ENCODE data around the gene PTH1R. TPM values are rescaled to one million over a fixed set of nuclear protein-coding genes. Genes with fewer than 3 reads are reported as not detected.

Gene PTH1R
- total RNA-seq, 2 donors from 2014 or later: 5.6 to 8.9 TPM

DNA sequence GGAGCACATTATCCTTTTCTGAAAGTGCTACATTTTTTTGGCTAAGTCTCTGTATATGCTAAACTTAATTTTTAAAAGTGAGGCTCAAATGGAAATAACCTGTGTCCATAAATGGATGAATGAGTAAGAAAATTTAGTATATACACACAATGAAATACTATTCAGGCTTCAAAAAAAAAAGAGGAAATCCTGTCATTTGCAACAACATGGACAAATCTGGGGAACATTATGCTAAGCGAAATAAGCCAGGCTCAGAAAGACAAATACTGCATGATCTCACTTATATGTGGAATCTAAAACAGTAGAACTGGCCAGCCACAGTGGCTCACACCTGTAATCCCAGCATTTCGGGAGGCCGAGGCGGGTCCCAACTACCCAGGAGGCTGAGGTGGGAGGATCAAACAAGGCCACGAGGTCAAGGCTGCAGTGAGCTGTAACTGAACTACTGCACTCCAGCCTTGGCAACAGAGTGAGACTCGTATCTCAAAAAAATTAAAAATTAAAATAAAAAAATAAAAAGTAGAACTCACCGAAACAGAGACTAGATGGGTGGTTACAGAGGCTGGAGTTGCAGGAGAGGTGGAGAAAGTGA lies 73.2 kb downstream of the PTH1R start:
- TF ChIP-seq, protein P1, sequence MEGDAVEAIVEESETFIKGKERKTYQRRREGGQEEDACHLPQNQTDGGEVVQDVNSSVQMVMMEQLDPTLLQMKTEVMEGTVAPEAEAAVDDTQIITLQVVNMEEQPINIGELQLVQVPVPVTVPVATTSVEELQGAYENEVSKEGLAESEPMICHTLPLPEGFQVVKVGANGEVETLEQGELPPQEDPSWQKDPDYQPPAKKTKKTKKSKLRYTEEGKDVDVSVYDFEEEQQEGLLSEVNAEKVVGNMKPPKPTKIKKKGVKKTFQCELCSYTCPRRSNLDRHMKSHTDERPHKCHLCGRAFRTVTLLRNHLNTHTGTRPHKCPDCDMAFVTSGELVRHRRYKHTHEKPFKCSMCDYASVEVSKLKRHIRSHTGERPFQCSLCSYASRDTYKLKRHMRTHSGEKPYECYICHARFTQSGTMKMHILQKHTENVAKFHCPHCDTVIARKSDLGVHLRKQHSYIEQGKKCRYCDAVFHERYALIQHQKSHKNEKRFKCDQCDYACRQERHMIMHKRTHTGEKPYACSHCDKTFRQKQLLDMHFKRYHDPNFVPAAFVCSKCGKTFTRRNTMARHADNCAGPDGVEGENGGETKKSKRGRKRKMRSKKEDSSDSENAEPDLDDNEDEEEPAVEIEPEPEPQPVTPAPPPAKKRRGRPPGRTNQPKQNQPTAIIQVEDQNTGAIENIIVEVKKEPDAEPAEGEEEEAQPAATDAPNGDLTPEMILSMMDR (IDR thresholded peaks at IDR 0.05): no peak
- Histone ChIP-seq H3K9me3 (no peaks in the 10 kb centered on the region), H3K4me3 (no peak overlapping the region), H3K4me1 (ENCODE audit: control insufficient read depth in 1 of 2, low read depth in 2 of 2) (peaks cover 50 to 76% of the 10 kb centered on the region in 2 donors), H3K27ac (no peak overlapping the region), H3K36me3 (no peaks in the 10 kb centered on the region), H3K27me3 (replicated peaks; ENCODE audit: insufficient read depth) (no peaks in the 10 kb centered on the region)
- DNase-seq (ENCODE audit: low spot score) (no peak), ATAC-seq (ENCODE audit: insufficient number of reproducible peaks, low FRiP score, low read depth) (no peak)

DNA sequence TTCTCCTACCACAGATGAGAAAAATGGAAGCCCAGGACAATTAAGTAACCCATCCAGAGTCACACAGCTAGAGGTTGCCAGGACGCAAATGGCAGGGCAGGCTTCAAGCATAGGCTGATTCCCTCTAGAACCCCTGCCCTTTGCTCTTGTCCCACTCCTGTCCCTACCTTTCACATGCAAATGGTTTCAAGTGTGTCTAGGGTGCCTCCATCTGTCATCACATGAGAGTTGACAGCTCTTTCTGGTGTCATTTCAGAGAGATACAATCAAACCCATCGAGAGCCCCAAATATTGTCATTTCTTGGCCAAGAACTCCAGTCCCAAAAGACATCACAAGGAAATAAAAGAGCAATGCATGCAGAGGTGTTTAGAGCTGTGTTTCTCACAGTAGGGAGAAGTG lies 75.3 kb downstream of the PTH1R start:
- H3K4me3 ChIP-seq: no peak overlapping the region
- no peak for ATAC-seq (ENCODE audit: insufficient number of reproducible peaks, low FRiP score, low read depth)
- H3K36me3 ChIP-seq: no peaks in the 10 kb centered on the region
- no peaks in the 10 kb centered on the region for H3K9me3 ChIP-seq
- TF ChIP-seq, protein P1 (IDR thresholded peaks at IDR 0.05): no peak
- DNase-seq (ENCODE audit: low spot score): no peak
- peaks cover 34 to 74% of the 10 kb centered on the region in 2 donors for H3K4me1 ChIP-seq (ENCODE audit: control insufficient read depth in 1 of 2, low read depth in 2 of 2)
- no peaks in the 10 kb centered on the region for H3K27me3 ChIP-seq (replicated peaks; ENCODE audit: insufficient read depth)
- no peak overlapping the region for H3K27ac ChIP-seq

Other genes with a start within 250 kb of the PTH1R start
- 10 to 100 TPM; 25.2 to 41.7 TPM for gene ALS2CL, start 184.0 kb upstream of the PTH1R start, total RNA-seq
- not detected for gene TMIE, start 176.3 kb upstream of the PTH1R start, total RNA-seq
- under 1 TPM; 0.28 to 0.54 TPM for gene PRSS50, start 159.9 kb upstream of the PTH1R start, total RNA-seq
- gene MYL3, start 14.3 kb upstream of the PTH1R start, total RNA-seq: 1 to 10 TPM in 1 of 2 donors, not detected in 1; 1.5 TPM
- gene CCDC12, start 99.0 kb downstream of the PTH1R start, total RNA-seq: 10 to 100 TPM; 29.8 to 58.8 TPM
- gene NBEAL2, start 101.9 kb downstream of the PTH1R start, total RNA-seq: 10 to 100 TPM; 39.7 to 48.7 TPM

Data from thoracic aorta (tissue), 2 donors.